H1 (cell line): ENCODE measurements around the gene AURKAIP1. TPM values are rescaled to one million over a fixed set of nuclear protein-coding genes. Genes with fewer than 3 reads are reported as not detected.

ENCODE experiments used
- CTCF ChIA-PET: fragments of 300-600 bp; sonication (Branson Sonifier 250); formaldehyde crosslinking; loops from one replicate; lab custom pipeline; 2021; ENCODE audit not compliant: partially characterized antibody; lab: Charles Lee
- POLR2A ChIA-PET: fragments of 300-600 bp; sonication (Branson Sonifier 250); formaldehyde crosslinking; loops from one replicate; lab custom pipeline; 2021; ENCODE audit warnings: inconsistent platforms; ENCODE audit not compliant: partially characterized antibody; lab: Charles Lee
- DNase-seq, 2 experiments: peaks; one replicate each; pipeline versions ENCODE4 v3.0.0 to v3.0.0-alpha.2; 2010 to 2022; ENCODE audit warnings: low spot score in 2 of 2, low read depth in 1 of 2, mixed read lengths in 1 of 2
- FAIRE-seq: peaks from 2 replicates; lab custom pipeline; 2011; peaks lifted over from hg19 to GRCh38; lab: Jason Lieb, UNC
- H2AFZ ChIP-seq: 2 replicates; pipeline ENCODE4 v1.8.1; 2012; ENCODE audit warnings: low read length, inconsistent platforms
- H2AK5ac ChIP-seq: 2 replicates; pipeline ENCODE4 v1.6.1; 2013; ENCODE audit warnings: low read depth, low read length
- H2BK120ac ChIP-seq: replicated peaks from 2 replicates; pipeline ENCODE3; 2013; ENCODE audit warnings: low read depth, low read length, inconsistent platforms
- H2BK12ac ChIP-seq: 2 replicates; pipeline ENCODE4 v1.6.1; 2013; ENCODE audit warnings: low read depth, low read length
- H2BK15ac ChIP-seq: 2 replicates; pipeline ENCODE4 v1.6.1; 2013; ENCODE audit warnings: low read length
- H2BK20ac ChIP-seq: 2 replicates; pipeline ENCODE4 v1.6.1; 2013; ENCODE audit warnings: low read length
- H2BK5ac ChIP-seq: 2 replicates; pipeline ENCODE4 v1.6.1; 2013; ENCODE audit warnings: low read depth, low read length
- H3K14ac ChIP-seq: 2 replicates; pipeline ENCODE4 v1.6.1; 2013; ENCODE audit warnings: inconsistent platforms; ENCODE audit not compliant: insufficient read length
- H3K18ac ChIP-seq: 2 replicates; pipeline ENCODE4 v1.6.1; 2013; ENCODE audit warnings: low read length; ENCODE audit errors: extremely low read depth
- H3K23ac ChIP-seq: 2 replicates; pipeline ENCODE4 v1.6.1; 2013; ENCODE audit warnings: inconsistent platforms; ENCODE audit not compliant: insufficient read length
- H3K23me2 ChIP-seq: 2 replicates; pipeline ENCODE4 v1.6.1; 2013; ENCODE audit warnings: low read depth, low read length
- H3K27ac ChIP-seq: 2 replicates; pipeline ENCODE4 v1.6.1; 2011; ENCODE audit warnings: low read depth, low read length, inconsistent platforms
- H3K27me3 ChIP-seq, 4 experiments: replicated peaks in 1 of 4; 1 replicate in 1 of 4; 2 replicates in 3 of 4; pipeline versions ENCODE4 v1.6.1 to v1.8.1; 2011 to 2013; ENCODE audit warnings: low read length in 3 of 4, mild to moderate bottlenecking in 3 of 4, inconsistent platforms in 2 of 4, mixed read lengths in 2 of 4, moderate library complexity in 1 of 4; ENCODE audit not compliant: control insufficient read depth in 3 of 4, insufficient read depth in 3 of 4; ENCODE audit errors: extremely low read depth in 1 of 4
- H3K36me3 ChIP-seq, 4 experiments: 2 replicates each; pipeline versions ENCODE4 v1.6.1 to v1.8.1; 2011 to 2013; ENCODE audit warnings: mild to moderate bottlenecking in 4 of 4, low read length in 3 of 4, moderate library complexity in 2 of 4, control low read depth in 1 of 4, inconsistent platforms in 1 of 4; ENCODE audit not compliant: insufficient read depth in 4 of 4, control insufficient read depth in 2 of 4
- H3K4ac ChIP-seq: replicated peaks from 2 replicates; pipeline ENCODE3; 2013; ENCODE audit warnings: low read length, low read depth, mixed read lengths, inconsistent platforms; ENCODE audit not compliant: insufficient read length
- H3K4me1 ChIP-seq, 4 experiments: replicated peaks in 1 of 4; 1 replicate in 1 of 4; 2 replicates in 3 of 4; pipeline versions ENCODE4 v1.6.1 to v1.8.1; 2011 to 2013; ENCODE audit warnings: low read length in 3 of 4, inconsistent platforms in 2 of 4, mixed read lengths in 1 of 4; ENCODE audit not compliant: insufficient read depth in 4 of 4, control insufficient read depth in 3 of 4
- H3K4me2 ChIP-seq, 2 experiments: 2 replicates each; pipeline versions ENCODE4 v1.6.1 to v1.8.1; 2011 to 2013; ENCODE audit warnings: low read depth in 2 of 2, low read length in 2 of 2, control low read depth in 1 of 2, inconsistent platforms in 1 of 2, mild to moderate bottlenecking in 1 of 2; ENCODE audit not compliant: insufficient read depth in 1 of 2
- H3K4me3 ChIP-seq, 4 experiments: fragments of 200-600, 300-600 bp in 1 of 4; sonication (generic), shearing (Covaris generic), sonication (Bioruptor Twin) in 1 of 4; 2 replicates each; pipeline versions ENCODE4 v1.5.1 to v1.8.1; 2011 to 2016; ENCODE audit warnings: low read length in 4 of 4, low read depth in 3 of 4, control low read depth in 2 of 4, inconsistent platforms in 2 of 4, mild to moderate bottlenecking in 2 of 4, mixed read lengths in 1 of 4, moderate library complexity in 1 of 4; ENCODE audit not compliant: insufficient read depth in 2 of 4; ENCODE audit errors: extremely low read depth in 1 of 4
- H3K56ac ChIP-seq: replicated peaks from 2 replicates; pipeline ENCODE3; 2013; ENCODE audit warnings: low read depth, mild to moderate bottlenecking, mixed read lengths, low read length, inconsistent platforms; ENCODE audit not compliant: insufficient read length
- H3K79me1 ChIP-seq: 2 replicates; pipeline ENCODE4 v1.6.1; 2013; ENCODE audit warnings: low read depth, low read length, control low read depth
- H3K79me2 ChIP-seq, 2 experiments: 2 replicates each; pipeline versions ENCODE4 v1.6.1 to v1.8.1; 2012 to 2013; ENCODE audit warnings: low read length in 2 of 2, mild to moderate bottlenecking in 2 of 2, inconsistent platforms in 1 of 2; ENCODE audit not compliant: insufficient read depth in 2 of 2, control insufficient read depth in 1 of 2
- H3K9ac ChIP-seq, 4 experiments: replicated peaks in 1 of 4; 1 replicate in 1 of 4; 2 replicates in 3 of 4; pipeline versions ENCODE4 v1.6.1 to v1.8.1; 2011 to 2013; ENCODE audit warnings: low read depth in 3 of 4, low read length in 3 of 4, control low read depth in 2 of 4, mild to moderate bottlenecking in 2 of 4, moderate library complexity in 2 of 4, inconsistent platforms in 1 of 4; ENCODE audit errors: extremely low read depth in 1 of 4
- H3K9me3 ChIP-seq, 2 experiments: 2 replicates each; pipeline versions ENCODE4 v1.6.1 to v1.8.1; 2012 to 2013; ENCODE audit warnings: mild to moderate bottlenecking in 2 of 2, moderate library complexity in 2 of 2, control low read depth in 1 of 2, inconsistent platforms in 1 of 2, low read depth in 1 of 2, low read length in 1 of 2, mixed read lengths in 1 of 2; ENCODE audit not compliant: insufficient read depth in 2 of 2
- H4K20me1 ChIP-seq, 2 experiments: replicated peaks in 1 of 2; 2 replicates each; pipeline versions ENCODE3 to v1.8.1; 2011 to 2013; ENCODE audit warnings: inconsistent platforms in 2 of 2, low read length in 2 of 2, mild to moderate bottlenecking in 1 of 2; ENCODE audit not compliant: insufficient read depth in 2 of 2, control insufficient read depth in 1 of 2
- H4K5ac ChIP-seq: 2 replicates; pipeline ENCODE4 v1.6.1; 2013; ENCODE audit warnings: low read length, low read depth, mixed read lengths, inconsistent platforms; ENCODE audit not compliant: insufficient read length
- H4K8ac ChIP-seq: 2 replicates; pipeline ENCODE4 v1.8.0; 2013; ENCODE audit warnings: mild to moderate bottlenecking, moderate library complexity, low read length, inconsistent platforms; ENCODE audit not compliant: insufficient read depth; ENCODE audit errors: extremely low read depth
- H4K91ac ChIP-seq: replicated peaks from 2 replicates; pipeline ENCODE3; 2013; ENCODE audit warnings: low read length, mixed read lengths, inconsistent platforms; ENCODE audit not compliant: insufficient read length
- ASH2L ChIP-seq: fragments of 200-600, 300-600 bp; sonication (generic); IDR thresholded peaks from one replicate; pipeline ENCODE4 v1.7.1; 2017; ENCODE audit warnings: low read length
- BACH1 ChIP-seq: IDR thresholded peaks from 2 replicates; pipeline ENCODE4 v1.6.1; 2012; ENCODE audit warnings: low read length, improper control_type of control experiment
- CHD2 ChIP-seq: IDR thresholded peaks from 2 replicates; pipeline ENCODE4 v1.6.1; 2012; ENCODE audit warnings: low read length, improper control_type of control experiment
- KDM4A ChIP-seq: IDR thresholded peaks from one replicate; pipeline ENCODE4 v1.7.1; 2012; ENCODE audit warnings: low read depth, mild to moderate bottlenecking, moderate library complexity, low read length, inconsistent platforms; ENCODE audit not compliant: severe bottlenecking
- KDM5A ChIP-seq: fragments of 200-600 bp; IDR thresholded peaks from 2 replicates; pipeline ENCODE4 v1.7.1; 2012; ENCODE audit warnings: mild to moderate bottlenecking, low read length, inconsistent platforms, mixed read lengths
- PHF8 ChIP-seq: fragments of 200-600 bp; sonication (generic); conservative IDR thresholded peaks from 2 replicates; pipeline ENCODE4 v1.7.1; 2012; ENCODE audit warnings: low read depth, mild to moderate bottlenecking, inconsistent platforms, low read length, moderate library complexity
- RBBP5 ChIP-seq: IDR thresholded peaks from 2 replicates; pipeline ENCODE4 v1.7.1; 2012; ENCODE audit warnings: low read depth, mild to moderate bottlenecking, inconsistent platforms, low read length, moderate library complexity, borderline replicate concordance
- RFX5 ChIP-seq: IDR thresholded peaks from 2 replicates; pipeline ENCODE4 v1.6.1; 2011; ENCODE audit warnings: low read depth, low read length, improper control_type of control experiment, borderline replicate concordance
- TAF1 ChIP-seq: IDR thresholded peaks from 2 replicates; pipeline ENCODE4 v1.6.1; 2011; ENCODE audit warnings: mild to moderate bottlenecking, low read depth, low read length
- YY1 ChIP-seq: IDR thresholded peaks from 2 replicates; pipeline ENCODE4 v1.6.1; 2011; ENCODE audit warnings: low read depth, mild to moderate bottlenecking, low read length
- WGBS, 2 experiments: shearing (Covaris generic) in 1 of 2; methylation state at CpG; one replicate each; pipeline versions ENCODE4 v1.1.6 to v1.1.7; 2013 to 2015; ENCODE audit warnings: low lambda C conversion rate in 2 of 2, mixed read lengths in 2 of 2, inconsistent platforms in 1 of 2, low coverage in 1 of 2, missing lambda C conversion rate in 1 of 2; ENCODE audit not compliant: insufficient replicate concordance in 2 of 2, insufficient coverage in 1 of 2, insufficient read length in 1 of 2; ENCODE audit errors: extremely low coverage in 1 of 2, missing lambda C conversion rate in 1 of 2; 5-methylcytosine and 5-hydroxymethylcytosine counted together
- polyA plus RNA-seq, 7 experiments: library from polyadenylated mRNA; depleted of rRNA in 3 of 7; stranded (reverse) in 5 of 7; unstranded in 2 of 7; fragments of >200 nt in 5 of 7; fragments of 200-250 nt in 2 of 7; gene quantifications; 1 replicate in 5 of 7; 2 replicates in 1 of 7; 4 replicates in 1 of 7; pipeline versions ENCODE4 v1.2.1 to v1.2.3, GENCODE V29; 2011 to 2013; ENCODE audit warnings: missing spikeins in 2 of 7, mixed read lengths in 2 of 7
- total RNA-seq: library from RNA; stranded (reverse); fragmentation: NEBNext Ultra II Directional; extraction: Animal tissue kit (Norgen Biotek cat#: 25700); gene quantifications from 2 replicates; pipeline ENCODE4 v1.2.1, GENCODE V29; 2021
- TF ChIP-seq, protein P1 (sequence below): IDR thresholded peaks from 2 replicates; pipeline ENCODE4 v1.6.1; 2012; ENCODE audit warnings: inconsistent platforms

The AURKAIP1 gene
- total and polyA plus RNA-seq, 2 of the 8 experiments (the other 6 are each of a cell fraction or from before 2014, with no cell fraction given), result 87.8 to 194 TPM

DNA sequence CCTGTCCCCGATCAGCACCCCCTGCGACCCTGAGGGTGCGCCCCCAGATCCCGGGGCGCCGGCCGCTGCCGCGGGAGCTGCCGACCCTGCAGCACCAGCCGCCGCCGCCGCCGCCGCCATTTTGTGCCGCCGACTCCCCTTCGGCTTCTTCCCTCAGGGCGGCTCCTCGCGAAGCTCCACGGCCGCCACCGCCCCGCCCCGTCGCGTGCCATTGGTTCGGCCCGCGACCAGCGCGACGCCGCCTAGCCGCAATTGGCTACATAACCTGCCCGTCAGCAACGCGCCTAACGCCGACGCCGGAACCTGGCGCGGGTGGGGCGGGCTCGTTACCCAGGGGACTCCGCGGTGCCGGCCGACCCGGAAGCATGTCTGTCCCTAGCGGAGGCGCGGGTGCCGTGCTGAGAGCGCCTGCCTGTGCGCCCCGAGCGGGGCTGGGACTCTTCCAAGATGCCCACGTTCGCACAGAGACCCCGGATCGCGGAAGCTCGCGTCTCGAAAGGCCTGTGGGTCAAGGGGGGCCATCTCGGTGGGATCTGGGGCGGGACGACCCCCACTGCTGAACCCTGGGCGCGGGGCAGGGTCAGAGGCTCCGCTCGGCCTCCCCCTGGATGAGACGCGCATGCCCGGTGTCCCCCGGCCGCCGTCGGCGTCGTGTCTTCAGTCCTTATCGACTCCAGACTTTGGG lies 24.3 kb upstream of the AURKAIP1 start, which contains the start of gene CCNL2:
CCNL2 (minus strand) TSS at position 149 of the 685 bp plus-strand sequence; CDS start at position 120, 29 bp downstream.
- H3K56ac ChIP-seq, result peak within 1 kb of the TSS; percentile 91
- H4K5ac ChIP-seq, result peak within 1 kb of the TSS; percentile 99
- no peak within 1 kb of the TSS for H2BK20ac ChIP-seq
- FAIRE-seq, result no peak
- peak within 1 kb of the TSS; percentile 93 to 95 (median 94) for H3K4me3 ChIP-seq
- peaks cover 28 to 62% (median 44%) of the 10 kb centered on the region in 4 experiments for H3K36me3 ChIP-seq
- no peaks in the 10 kb centered on the region for H3K27me3 ChIP-seq
- H2BK12ac ChIP-seq, result no peak within 1 kb of the TSS
- CTCF ChIA-PET, result interaction anchor here (0.7 to 3.1 kb wide), 9 partner anchors 9 to 93 kb away, joined by 3 to 19 read pairs (median 9); partner anchors contain the start of gene AURKAIP1
- H3K27ac ChIP-seq, result peak within 1 kb of the TSS; percentile 89
- H4K20me1 ChIP-seq, result peaks cover 11 to 22% of the 10 kb centered on the region in 2 experiments
- no peak within 1 kb of the TSS; the same call in 1 of the 2 replicates for H2BK15ac ChIP-seq
- H3K4me2 ChIP-seq, result peak within 1 kb of the TSS; percentile 91 to 100
- H4K91ac ChIP-seq, result peak within 1 kb of the TSS; percentile 95
- H3K4me1 ChIP-seq, result peaks cover 0 to 18% (median 13%) of the 10 kb centered on the region in 4 experiments; a peak in 6 of 7 replicates
- peaks cover 6 to 49% of the 10 kb centered on the region in 2 experiments; a peak in 3 of 4 replicates for H3K79me2 ChIP-seq
- H2BK5ac ChIP-seq, result peak within 1 kb of the TSS; percentile 87
- POLR2A ChIA-PET, result interaction anchor here (0.6 to 33.4 kb wide), 20 partner anchors 3 to 176 kb away, joined by 3 to 719 read pairs (median 4); partner anchors contain the start of genes ANKRD65, AURKAIP1, CCNL2 and MRPL20
- no peak within 1 kb of the TSS for H3K23ac ChIP-seq
- H2AK5ac ChIP-seq, result peak within 1 kb of the TSS; percentile 47; the same call in 1 of the 2 replicates
- H2AFZ ChIP-seq, result no peak within 1 kb of the TSS
- peak within 1 kb of the TSS; percentile 91 to 97 (median 96) for H3K9ac ChIP-seq
- H3K23me2 ChIP-seq, result peaks cover 17% of the 10 kb centered on the region
- peak within 1 kb of the TSS; percentile 12 for H3K4ac ChIP-seq
- H3K18ac ChIP-seq, result peak within 1 kb of the TSS; percentile 55
- DNase-seq, result peak; percentile 94 to 99
- H3K79me1 ChIP-seq, result peaks cover 15% of the 10 kb centered on the region
- H4K8ac ChIP-seq, result peak within 1 kb of the TSS; percentile 96
- whole genome bisulfite sequencing, 2 experiments, result 2% methylated on average over 60 of the region's 86 CpGs; no CpG with 5 or more reads in 1 of the 2 experiments
- H3K9me3 ChIP-seq, result no peaks in the 10 kb centered on the region
- peak within 1 kb of the TSS; percentile 21 for H2BK120ac ChIP-seq
- no peak within 1 kb of the TSS for H3K14ac ChIP-seq
- peak; percentile 94 for TF ChIP-seq CHD2
- peak; percentile 82 for TF ChIP-seq TAF1
- TF ChIP-seq KDM4A, result peak; percentile 34
- peak; percentile 89 for TF ChIP-seq PHF8
- TF ChIP-seq KDM5A, result 0 out of 2 replicates have a peak, but pooled peaks have one; percentile 49
- TF ChIP-seq RBBP5, result 0 out of 2 replicates have a peak, but pooled peaks have one; percentile 33
- TF ChIP-seq RFX5, result 0 out of 2 replicates have a peak, but pooled peaks have one; percentile 9
- peak; percentile 29 for TF ChIP-seq ASH2L
- TF ChIP-seq BACH1, result 0 out of 2 replicates have a peak, but pooled peaks have one; percentile 22
- peak; percentile 91 for TF ChIP-seq YY1
- TF ChIP-seq, protein P1, sequence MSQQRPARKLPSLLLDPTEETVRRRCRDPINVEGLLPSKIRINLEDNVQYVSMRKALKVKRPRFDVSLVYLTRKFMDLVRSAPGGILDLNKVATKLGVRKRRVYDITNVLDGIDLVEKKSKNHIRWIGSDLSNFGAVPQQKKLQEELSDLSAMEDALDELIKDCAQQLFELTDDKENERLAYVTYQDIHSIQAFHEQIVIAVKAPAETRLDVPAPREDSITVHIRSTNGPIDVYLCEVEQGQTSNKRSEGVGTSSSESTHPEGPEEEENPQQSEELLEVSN, result no peak
